K562 (cell line): ENCODE results near the gene ABCB10. TPM values are rescaled to one million over a fixed set of nuclear protein-coding genes. Genes with fewer than 3 reads are reported as not detected.

Experiments used
- ELF1 ChIP-seq: fragments of 200-800 bp; sonication (Bioruptor generic); IDR thresholded peaks from 2 replicates; pipeline ENCODE4 v1.6.1; 2016; ENCODE audit warnings: missing genetic modification characterization, missing compliant biosample characterization
- HNRNPLL ChIP-seq: fragments of 200-400 bp; formaldehyde crosslinking; IDR thresholded peaks from 2 replicates; pipeline ENCODE4 v1.6.1; 2017; ENCODE audit warnings: low read length, low read depth, mild to moderate bottlenecking; ENCODE audit not compliant: poor library complexity, severe bottlenecking
- MAZ ChIP-seq, 2 experiments: fragments of 450-650 bp in 1 of 2; sonication (generic) in 1 of 2; formaldehyde crosslinking; IDR thresholded peaks in 1 of 2; conservative IDR thresholded peaks in 1 of 2; 2 replicates each; pipeline versions ENCODE4 v1.4.0 to v1.5.0; 2020; ENCODE audit warnings: mild to moderate bottlenecking in 1 of 2, missing genetic modification reagents in 1 of 2
- POLR2H ChIP-seq: IDR thresholded peaks from 2 replicates; pipeline ENCODE4 v1.6.1; 2016; ENCODE audit warnings: missing genetic modification characterization, low read depth, mild to moderate bottlenecking, control low read depth, missing compliant biosample characterization, moderate library complexity
- PTBP1 ChIP-seq: fragments of 200-400 bp; formaldehyde crosslinking; IDR thresholded peaks from 2 replicates; pipeline ENCODE4 v1.6.1; 2017; ENCODE audit warnings: low read depth, low read length
- SAFB ChIP-seq: fragments of 200-400 bp; formaldehyde crosslinking; IDR thresholded peaks from 2 replicates; pipeline ENCODE4 v1.6.1; 2017; ENCODE audit warnings: low read depth, low read length, borderline replicate concordance
- SP2 ChIP-seq: IDR thresholded peaks from 2 replicates; pipeline ENCODE4 v1.6.1; 2011; ENCODE audit warnings: mild to moderate bottlenecking, low read depth, low read length, moderate library complexity; ENCODE audit not compliant: poor library complexity, severe bottlenecking; ENCODE audit errors: extremely low read depth
- SRSF9 ChIP-seq: fragments of 200-400 bp; formaldehyde crosslinking; IDR thresholded peaks from 2 replicates; pipeline ENCODE4 v1.6.1; 2017; ENCODE audit warnings: low read depth, low read length, borderline replicate concordance
- ZNF444 ChIP-seq: fragments of 250-450 bp; sonication (Bioruptor Pico); IDR thresholded peaks from 2 replicates; pipeline ENCODE4 v1.4.0; 2020; ENCODE audit warnings: mild to moderate bottlenecking, moderate library complexity
- polyA plus RNA-seq, 8 experiments: library from polyadenylated mRNA; depleted of rRNA in 4 of 8; stranded (reverse) in 5 of 8; unstranded in 3 of 8; fragments of >200 nt; fragmentation: Nextera tagmentation in 2 of 8; fragmentation: Illumina TruSeq in 1 of 8; extraction: Ambion mirVana in 2 of 8; extraction: Trizol in 1 of 8; gene quantifications; 2 replicates each; pipeline versions ENCODE4 v1.2.1 to v1.2.3, GENCODE V29; 2011 to 2014; ENCODE audit warnings: inconsistent platforms in 1 of 8, missing spikeins in 1 of 8
- total RNA-seq, 7 experiments: library from RNA; depleted of rRNA in 6 of 7; stranded (reverse); fragments of >200 nt in 6 of 7; fragmentation: Illumina TruSeq in 2 of 7; extraction: Trizol in 2 of 7; gene quantifications; 2 replicates each; pipeline versions ENCODE4 v1.2.1 to v1.2.3, GENCODE V29; 2011 to 2021; ENCODE audit warnings: low replicate concordance in 1 of 7
- TF ChIP-seq, protein P1 (sequence below): fragments of 200-400 bp; formaldehyde crosslinking; IDR thresholded peaks from 2 replicates; pipeline ENCODE4 v1.6.1; 2017; ENCODE audit warnings: mild to moderate bottlenecking, low read depth, low read length, moderate library complexity
- TF ChIP-seq, protein P2 (sequence below): sonication (generic); formaldehyde crosslinking; IDR thresholded peaks from 2 replicates; pipeline ENCODE4 v1.8.0; 2023; ENCODE audit warnings: mild to moderate bottlenecking, missing genetic modification reagents
- TF ChIP-seq, protein P3 (sequence below): fragments of 250-450 bp; sonication (Bioruptor Pico); IDR thresholded peaks from 2 replicates; pipeline ENCODE4 v1.4.0; 2020; ENCODE audit warnings: mild to moderate bottlenecking, moderate library complexity
- TF ChIP-seq, protein P4 (sequence below), 2 experiments: fragments of 450-650 bp in 1 of 2; sonication (generic) in 1 of 2; formaldehyde crosslinking; conservative IDR thresholded peaks; 2 replicates each; pipeline versions ENCODE4 v1.4.0 to v1.8.1; 2020 to 2022; ENCODE audit warnings: mild to moderate bottlenecking in 1 of 2, missing genetic modification reagents in 1 of 2
- TF ChIP-seq, protein P5 (sequence below): fragments of 250-450 bp; sonication (Bioruptor Pico); IDR thresholded peaks from 2 replicates; pipeline ENCODE4 v1.4.0; 2020; ENCODE audit warnings: mild to moderate bottlenecking, moderate library complexity, borderline replicate concordance

Gene ABCB10
- total and polyA plus RNA-seq, 9 of the 15 experiments (the other 6 are each of a cell fraction or from before 2014, with no cell fraction given): 12.4 to 54.8 (median 36.4) TPM

DNA sequence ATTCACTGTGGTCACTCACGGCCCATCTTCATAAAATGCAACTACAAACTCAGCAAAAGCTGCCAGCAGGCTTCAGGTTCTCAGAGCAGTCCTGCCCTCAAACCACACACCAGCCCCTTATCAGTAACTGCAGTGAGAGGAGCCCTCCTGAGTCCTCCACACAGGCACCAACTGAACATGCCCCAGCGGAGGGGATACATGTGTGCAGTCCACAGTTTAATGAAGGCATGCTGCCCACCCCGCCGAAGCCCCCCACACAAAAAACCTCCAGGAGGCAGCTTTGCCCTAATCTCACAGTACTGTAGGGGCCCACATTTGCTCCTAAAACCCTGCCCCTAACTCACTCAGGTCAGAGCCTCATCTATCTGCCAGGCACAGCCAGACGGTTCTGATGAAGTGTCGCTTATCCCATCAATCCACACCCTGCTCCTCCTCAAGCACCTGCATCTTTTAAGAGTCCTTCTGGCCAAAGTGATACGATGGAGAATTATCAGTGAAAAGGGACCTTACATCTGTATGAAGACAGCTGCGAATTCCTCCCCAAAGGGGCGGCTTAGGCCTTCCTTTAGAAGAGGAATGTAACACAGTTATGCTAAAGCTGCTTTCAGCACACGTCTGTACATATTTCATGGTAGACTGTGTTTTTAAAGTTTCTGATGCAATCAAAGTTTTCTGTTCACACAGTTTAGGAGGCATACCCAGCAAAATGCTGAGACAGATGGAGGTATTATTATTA is 3.5 kb downstream of the ABCB10 start (continued):
- TF ChIP-seq, protein P1, sequence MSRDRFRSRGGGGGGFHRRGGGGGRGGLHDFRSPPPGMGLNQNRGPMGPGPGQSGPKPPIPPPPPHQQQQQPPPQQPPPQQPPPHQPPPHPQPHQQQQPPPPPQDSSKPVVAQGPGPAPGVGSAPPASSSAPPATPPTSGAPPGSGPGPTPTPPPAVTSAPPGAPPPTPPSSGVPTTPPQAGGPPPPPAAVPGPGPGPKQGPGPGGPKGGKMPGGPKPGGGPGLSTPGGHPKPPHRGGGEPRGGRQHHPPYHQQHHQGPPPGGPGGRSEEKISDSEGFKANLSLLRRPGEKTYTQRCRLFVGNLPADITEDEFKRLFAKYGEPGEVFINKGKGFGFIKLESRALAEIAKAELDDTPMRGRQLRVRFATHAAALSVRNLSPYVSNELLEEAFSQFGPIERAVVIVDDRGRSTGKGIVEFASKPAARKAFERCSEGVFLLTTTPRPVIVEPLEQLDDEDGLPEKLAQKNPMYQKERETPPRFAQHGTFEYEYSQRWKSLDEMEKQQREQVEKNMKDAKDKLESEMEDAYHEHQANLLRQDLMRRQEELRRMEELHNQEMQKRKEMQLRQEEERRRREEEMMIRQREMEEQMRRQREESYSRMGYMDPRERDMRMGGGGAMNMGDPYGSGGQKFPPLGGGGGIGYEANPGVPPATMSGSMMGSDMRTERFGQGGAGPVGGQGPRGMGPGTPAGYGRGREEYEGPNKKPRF: no peak
- TF ChIP-seq, protein P2, sequence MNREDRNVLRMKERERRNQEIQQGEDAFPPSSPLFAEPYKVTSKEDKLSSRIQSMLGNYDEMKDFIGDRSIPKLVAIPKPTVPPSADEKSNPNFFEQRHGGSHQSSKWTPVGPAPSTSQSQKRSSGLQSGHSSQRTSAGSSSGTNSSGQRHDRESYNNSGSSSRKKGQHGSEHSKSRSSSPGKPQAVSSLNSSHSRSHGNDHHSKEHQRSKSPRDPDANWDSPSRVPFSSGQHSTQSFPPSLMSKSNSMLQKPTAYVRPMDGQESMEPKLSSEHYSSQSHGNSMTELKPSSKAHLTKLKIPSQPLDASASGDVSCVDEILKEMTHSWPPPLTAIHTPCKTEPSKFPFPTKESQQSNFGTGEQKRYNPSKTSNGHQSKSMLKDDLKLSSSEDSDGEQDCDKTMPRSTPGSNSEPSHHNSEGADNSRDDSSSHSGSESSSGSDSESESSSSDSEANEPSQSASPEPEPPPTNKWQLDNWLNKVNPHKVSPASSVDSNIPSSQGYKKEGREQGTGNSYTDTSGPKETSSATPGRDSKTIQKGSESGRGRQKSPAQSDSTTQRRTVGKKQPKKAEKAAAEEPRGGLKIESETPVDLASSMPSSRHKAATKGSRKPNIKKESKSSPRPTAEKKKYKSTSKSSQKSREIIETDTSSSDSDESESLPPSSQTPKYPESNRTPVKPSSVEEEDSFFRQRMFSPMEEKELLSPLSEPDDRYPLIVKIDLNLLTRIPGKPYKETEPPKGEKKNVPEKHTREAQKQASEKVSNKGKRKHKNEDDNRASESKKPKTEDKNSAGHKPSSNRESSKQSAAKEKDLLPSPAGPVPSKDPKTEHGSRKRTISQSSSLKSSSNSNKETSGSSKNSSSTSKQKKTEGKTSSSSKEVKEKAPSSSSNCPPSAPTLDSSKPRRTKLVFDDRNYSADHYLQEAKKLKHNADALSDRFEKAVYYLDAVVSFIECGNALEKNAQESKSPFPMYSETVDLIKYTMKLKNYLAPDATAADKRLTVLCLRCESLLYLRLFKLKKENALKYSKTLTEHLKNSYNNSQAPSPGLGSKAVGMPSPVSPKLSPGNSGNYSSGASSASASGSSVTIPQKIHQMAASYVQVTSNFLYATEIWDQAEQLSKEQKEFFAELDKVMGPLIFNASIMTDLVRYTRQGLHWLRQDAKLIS (CRISPR knock-in tag): 0 out of 2 replicates have a peak, but pooled peaks have one; percentile 52
- no peak for TF ChIP-seq POLR2H (tag)
- TF ChIP-seq HNRNPLL: no peak
- no peak for TF ChIP-seq SRSF9
- TF ChIP-seq, protein P3, sequence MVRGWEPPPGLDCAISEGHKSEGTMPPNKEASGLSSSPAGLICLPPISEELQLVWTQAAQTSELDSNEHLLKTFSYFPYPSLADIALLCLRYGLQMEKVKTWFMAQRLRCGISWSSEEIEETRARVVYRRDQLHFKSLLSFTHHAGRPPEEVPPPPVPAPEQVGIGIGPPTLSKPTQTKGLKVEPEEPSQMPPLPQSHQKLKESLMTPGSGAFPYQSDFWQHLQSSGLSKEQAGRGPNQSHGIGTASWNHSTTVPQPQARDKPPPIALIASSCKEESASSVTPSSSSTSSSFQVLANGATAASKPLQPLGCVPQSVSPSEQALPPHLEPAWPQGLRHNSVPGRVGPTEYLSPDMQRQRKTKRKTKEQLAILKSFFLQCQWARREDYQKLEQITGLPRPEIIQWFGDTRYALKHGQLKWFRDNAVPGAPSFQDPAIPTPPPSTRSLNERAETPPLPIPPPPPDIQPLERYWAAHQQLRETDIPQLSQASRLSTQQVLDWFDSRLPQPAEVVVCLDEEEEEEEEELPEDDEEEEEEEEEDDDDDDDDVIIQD (CRISPR knock-in tag): no peak
- no peak for TF ChIP-seq SP2
- TF ChIP-seq ELF1 (tag): no peak
- no peak for TF ChIP-seq ZNF444
- peak; percentile 85; the same call in 1 of the 2 replicates for TF ChIP-seq PTBP1
- TF ChIP-seq, protein P4, sequence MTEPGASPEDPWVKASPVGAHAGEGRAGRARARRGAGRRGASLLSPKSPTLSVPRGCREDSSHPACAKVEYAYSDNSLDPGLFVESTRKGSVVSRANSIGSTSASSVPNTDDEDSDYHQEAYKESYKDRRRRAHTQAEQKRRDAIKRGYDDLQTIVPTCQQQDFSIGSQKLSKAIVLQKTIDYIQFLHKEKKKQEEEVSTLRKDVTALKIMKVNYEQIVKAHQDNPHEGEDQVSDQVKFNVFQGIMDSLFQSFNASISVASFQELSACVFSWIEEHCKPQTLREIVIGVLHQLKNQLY (CRISPR knock-in tag; conservative IDR thresholded peaks at IDR 0.05): no peak
- no peak for TF ChIP-seq SAFB
- TF ChIP-seq, protein P5, sequence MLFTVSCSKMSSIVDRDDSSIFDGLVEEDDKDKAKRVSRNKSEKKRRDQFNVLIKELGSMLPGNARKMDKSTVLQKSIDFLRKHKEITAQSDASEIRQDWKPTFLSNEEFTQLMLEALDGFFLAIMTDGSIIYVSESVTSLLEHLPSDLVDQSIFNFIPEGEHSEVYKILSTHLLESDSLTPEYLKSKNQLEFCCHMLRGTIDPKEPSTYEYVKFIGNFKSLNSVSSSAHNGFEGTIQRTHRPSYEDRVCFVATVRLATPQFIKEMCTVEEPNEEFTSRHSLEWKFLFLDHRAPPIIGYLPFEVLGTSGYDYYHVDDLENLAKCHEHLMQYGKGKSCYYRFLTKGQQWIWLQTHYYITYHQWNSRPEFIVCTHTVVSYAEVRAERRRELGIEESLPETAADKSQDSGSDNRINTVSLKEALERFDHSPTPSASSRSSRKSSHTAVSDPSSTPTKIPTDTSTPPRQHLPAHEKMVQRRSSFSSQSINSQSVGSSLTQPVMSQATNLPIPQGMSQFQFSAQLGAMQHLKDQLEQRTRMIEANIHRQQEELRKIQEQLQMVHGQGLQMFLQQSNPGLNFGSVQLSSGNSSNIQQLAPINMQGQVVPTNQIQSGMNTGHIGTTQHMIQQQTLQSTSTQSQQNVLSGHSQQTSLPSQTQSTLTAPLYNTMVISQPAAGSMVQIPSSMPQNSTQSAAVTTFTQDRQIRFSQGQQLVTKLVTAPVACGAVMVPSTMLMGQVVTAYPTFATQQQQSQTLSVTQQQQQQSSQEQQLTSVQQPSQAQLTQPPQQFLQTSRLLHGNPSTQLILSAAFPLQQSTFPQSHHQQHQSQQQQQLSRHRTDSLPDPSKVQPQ (CRISPR knock-in tag): no peak
- TF ChIP-seq MAZ (CRISPR knock-in tag; conservative IDR thresholded peaks at IDR 0.05 in 1 of 2, IDR thresholded peaks at IDR 0.05 in 1 of 2): peak; percentile 72 to 75; a peak in 3 of 4 replicates
